HCT116 (cell line): Measurements from ENCODE around the gene RBM19.

ENCODE experiments used
- FOSL1 ChIP-seq: IDR thresholded peaks from 2 replicates; pipeline ENCODE4 v1.6.1; 2012; ENCODE audit warnings: low read depth
- POLR2A ChIP-seq: IDR thresholded peaks from 2 replicates; pipeline ENCODE4 v1.7.0; 2011; ENCODE audit warnings: borderline replicate concordance; ENCODE audit not compliant: insufficient read depth, insufficient read length; ENCODE audit errors: extremely low read depth
- TF ChIP-seq, protein P1 (sequence below), 3 experiments: fragments of 200-600 bp in 1 of 3; sonication (generic) in 1 of 3; IDR thresholded peaks in 2 of 3; conservative IDR thresholded peaks in 1 of 3; 2 replicates each; pipeline ENCODE4 v1.5.1; 2012 to 2017; ENCODE audit warnings: low read depth in 2 of 3, low read length in 2 of 3, antibody characterized with exemption in 1 of 3, borderline replicate concordance in 1 of 3, control low read depth in 1 of 3, mild to moderate bottlenecking in 1 of 3, mixed read lengths in 1 of 3, mixed run types in 1 of 3, moderate library complexity in 1 of 3; ENCODE audit not compliant: insufficient read depth in 1 of 3

DNA sequence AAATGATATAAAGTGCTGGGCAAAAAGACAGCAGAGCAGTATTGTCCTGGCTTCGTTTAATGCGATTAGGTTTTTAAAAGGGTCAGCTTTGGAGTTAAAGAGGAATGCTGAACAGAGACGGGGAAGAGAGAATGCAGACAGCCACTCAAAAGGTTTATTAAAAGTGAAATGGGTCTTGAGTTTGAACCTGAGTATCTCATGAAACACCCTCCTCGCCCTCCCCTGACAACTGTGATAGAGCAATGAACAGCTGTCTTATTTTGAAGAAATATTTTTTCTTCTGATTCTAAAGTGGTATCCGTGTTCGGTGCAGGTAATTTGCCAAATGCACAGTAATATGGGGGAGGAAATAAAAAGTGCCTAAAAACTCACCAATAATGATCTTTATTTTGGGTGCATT, 73.6 kb downstream of the RBM19 start:
- TF ChIP-seq POLR2A (no peak), FOSL1 (no peak)
- TF ChIP-seq, protein P1, sequence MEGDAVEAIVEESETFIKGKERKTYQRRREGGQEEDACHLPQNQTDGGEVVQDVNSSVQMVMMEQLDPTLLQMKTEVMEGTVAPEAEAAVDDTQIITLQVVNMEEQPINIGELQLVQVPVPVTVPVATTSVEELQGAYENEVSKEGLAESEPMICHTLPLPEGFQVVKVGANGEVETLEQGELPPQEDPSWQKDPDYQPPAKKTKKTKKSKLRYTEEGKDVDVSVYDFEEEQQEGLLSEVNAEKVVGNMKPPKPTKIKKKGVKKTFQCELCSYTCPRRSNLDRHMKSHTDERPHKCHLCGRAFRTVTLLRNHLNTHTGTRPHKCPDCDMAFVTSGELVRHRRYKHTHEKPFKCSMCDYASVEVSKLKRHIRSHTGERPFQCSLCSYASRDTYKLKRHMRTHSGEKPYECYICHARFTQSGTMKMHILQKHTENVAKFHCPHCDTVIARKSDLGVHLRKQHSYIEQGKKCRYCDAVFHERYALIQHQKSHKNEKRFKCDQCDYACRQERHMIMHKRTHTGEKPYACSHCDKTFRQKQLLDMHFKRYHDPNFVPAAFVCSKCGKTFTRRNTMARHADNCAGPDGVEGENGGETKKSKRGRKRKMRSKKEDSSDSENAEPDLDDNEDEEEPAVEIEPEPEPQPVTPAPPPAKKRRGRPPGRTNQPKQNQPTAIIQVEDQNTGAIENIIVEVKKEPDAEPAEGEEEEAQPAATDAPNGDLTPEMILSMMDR (IDR thresholded peaks at IDR 0.05 in 2 of 3, conservative IDR thresholded peaks at IDR 0.05 in 1 of 3; ENCODE audit: borderline replicate concordance in 1 of 3, insufficient read depth in 1 of 3, low read depth in 2 of 3, low read length in 2 of 3), result no peak
